Measurements from ENCODE around the gene ERCC1. TPM values are rescaled to one million over a fixed set of nuclear protein-coding genes. Genes with fewer than 3 reads are reported as not detected.

Gene ERCC1
- total RNA-seq, 3 donors from 2014 or later (not counting 1 experiment from before 2014, with no cell fraction given): 46.8 to 55.2 (median 48.2) TPM

- peak; percentile 70 to 74 for DNase-seq
- intact Hi-C loops (cut with micrococcal nuclease): loop anchor here (2.0 kb wide), 1 partner anchor 15 kb away; no protein-coding TSS in a partner anchor
Observed at GRCh38 chr19:45443462-45444317, 20.0 kb upstream of the ERCC1 start.

DNA sequence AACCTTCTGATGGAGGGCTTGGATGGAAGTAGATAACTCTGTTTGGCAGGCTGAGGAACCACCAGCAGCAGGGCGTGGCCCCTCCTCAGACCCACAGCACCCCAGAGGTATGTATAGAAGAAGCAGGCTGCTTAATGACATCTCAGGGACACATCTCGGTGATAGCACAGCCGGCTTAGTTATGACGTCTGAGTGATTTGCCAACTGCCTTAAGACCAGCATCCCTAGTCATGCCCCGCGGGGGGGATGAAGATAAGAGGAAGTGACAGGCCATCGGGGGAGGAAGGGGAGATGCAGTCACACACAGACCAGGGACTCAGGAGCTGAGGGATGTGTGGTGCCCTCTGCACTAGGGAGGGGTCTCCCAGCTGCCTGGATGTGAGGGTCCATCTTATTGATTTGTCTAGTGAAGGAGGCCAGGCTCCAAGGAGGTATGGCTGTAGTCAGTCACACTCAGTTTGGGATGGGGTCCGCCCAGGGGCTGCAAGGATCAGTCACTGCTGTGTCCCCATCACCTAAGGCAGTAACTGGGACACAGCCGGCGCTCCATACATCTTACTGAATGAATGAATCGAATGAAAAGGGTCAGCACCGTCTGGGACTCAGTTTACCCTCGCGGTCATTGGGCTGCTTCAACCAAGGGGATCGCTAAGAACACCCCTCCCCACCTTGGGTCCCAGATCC is 19.2 kb upstream of the ERCC1 start:
- intact Hi-C loops (cut with micrococcal nuclease): loop anchor here (1.0 to 2.0 kb wide), 2 partner anchors 7 to 14 kb away; no protein-coding TSS in a partner anchor
- H3K4me1 Mint-ChIP-seq: peaks cover 47 to 61% of the 10 kb centered on the region in 2 donors

More at GRCh38 chr19:45443462-45444317, 20.0 kb upstream of the ERCC1 start:
- H3K27ac Mint-ChIP-seq: peak overlapping the region; percentile 94 to 98
- H3K9me3 ChIP-seq (ENCODE audit: control insufficient read depth, insufficient read depth, low read length): no peaks in the 10 kb centered on the region
- no peaks in the 10 kb centered on the region for H3K27me3 ChIP-seq (ENCODE audit: control insufficient read depth, insufficient read depth, low read length)
- peaks cover 54 to 68% of the 10 kb centered on the region in 2 donors for H3K4me1 Mint-ChIP-seq
- H3K36me3 ChIP-seq (ENCODE audit: control insufficient read depth, insufficient read depth, low read length): peaks cover 5% of the 10 kb centered on the region
- H3K27ac ChIP-seq (ENCODE audit: low read length): peak overlapping the region; percentile 59
- TF ChIP-seq CTCF (IDR thresholded peaks at IDR 0.05): no peak
- H3K27me3 Mint-ChIP-seq (ENCODE audit: low read depth in 2 of 2): no peaks in the 10 kb centered on the region
- H3K4me3 ChIP-seq (ENCODE audit: low read length): peak overlapping the region; percentile 36
- peak overlapping the region; percentile 95 for H3K4me3 Mint-ChIP-seq
- H3K4me1 ChIP-seq (ENCODE audit: control insufficient read depth, insufficient read depth, low read length): peaks cover 73% of the 10 kb centered on the region
- no peaks in the 10 kb centered on the region for H3K36me3 Mint-ChIP-seq
- peak in 1 of 3 donors; percentile 13 for ATAC-seq
- WGBS (ENCODE audit: insufficient coverage): 0% methylated on average over 46 of the region's 49 CpGs
- H3K9me3 Mint-ChIP-seq: no peaks in the 10 kb centered on the region

GRCh38 chr19:45442408-45442777 is 18.7 kb upstream of the ERCC1 start:
- peaks cover 42 to 57% of the 10 kb centered on the region in 2 donors for H3K4me1 Mint-ChIP-seq
- Histone ChIP-seq H3K9me3 (ENCODE audit: control insufficient read depth, insufficient read depth, low read length) (no peaks in the 10 kb centered on the region), H3K27ac (ENCODE audit: low read length) (peak overlapping the region; percentile 59), H3K36me3 (ENCODE audit: control insufficient read depth, insufficient read depth, low read length) (no peaks in the 10 kb centered on the region), H3K4me1 (ENCODE audit: control insufficient read depth, insufficient read depth, low read length) (peaks cover 60% of the 10 kb centered on the region), H3K27me3 (ENCODE audit: control insufficient read depth, insufficient read depth, low read length) (no peaks in the 10 kb centered on the region), H3K4me3 (ENCODE audit: low read length) (no peak overlapping the region)
- 90% methylated on average over 2 of the region's 2 CpGs for WGBS (ENCODE audit: insufficient coverage)
- ATAC-seq (no peak), DNase-seq (no peak)
- peak overlapping the region; percentile 94 to 98 for H3K27ac Mint-ChIP-seq
- H3K4me3 Mint-ChIP-seq: peak overlapping the region; percentile 95
- intact Hi-C loops (cut with micrococcal nuclease): loop anchor here (1.0 to 2.0 kb wide), 2 partner anchors 8 to 14 kb away; no protein-coding TSS in a partner anchor
- no peaks in the 10 kb centered on the region for H3K9me3 Mint-ChIP-seq
- TF ChIP-seq CTCF (IDR thresholded peaks at IDR 0.05): no peak
- no peaks in the 10 kb centered on the region for H3K27me3 Mint-ChIP-seq (ENCODE audit: low read depth in 2 of 2)
- H3K36me3 Mint-ChIP-seq: no peaks in the 10 kb centered on the region

More for the DNA sequence above, 19.2 kb upstream of the ERCC1 start:
- Histone ChIP-seq H3K27ac (ENCODE audit: low read length) (peak overlapping the region; percentile 59), H3K9me3 (ENCODE audit: control insufficient read depth, insufficient read depth, low read length) (no peaks in the 10 kb centered on the region), H3K4me1 (ENCODE audit: control insufficient read depth, insufficient read depth, low read length) (peaks cover 65% of the 10 kb centered on the region), H3K27me3 (ENCODE audit: control insufficient read depth, insufficient read depth, low read length) (no peaks in the 10 kb centered on the region), H3K36me3 (ENCODE audit: control insufficient read depth, insufficient read depth, low read length) (peaks cover 1% of the 10 kb centered on the region), H3K4me3 (ENCODE audit: low read length) (peak overlapping the region; percentile 36)
- no peak for TF ChIP-seq CTCF (IDR thresholded peaks at IDR 0.05)
- H3K9me3 Mint-ChIP-seq: no peaks in the 10 kb centered on the region
- peak overlapping the region; percentile 95 for H3K4me3 Mint-ChIP-seq
- WGBS (ENCODE audit: insufficient coverage): 13% methylated on average over 15 of the region's 15 CpGs
- peak overlapping the region; percentile 94 to 98 for H3K27ac Mint-ChIP-seq
- peak; percentile 57 to 76 for DNase-seq
- no peaks in the 10 kb centered on the region for H3K27me3 Mint-ChIP-seq (ENCODE audit: low read depth in 2 of 2)
- peak; percentile 3 to 51 (median 21) for ATAC-seq
- no peaks in the 10 kb centered on the region for H3K36me3 Mint-ChIP-seq
